DND-41 (cell line): ENCODE results near the gene CENPU.

Experiments used
- ATAC-seq: fragments of 200-7000 bp; cut with Tn5 transposase; 3 replicates; pipeline ENCODE4 v1.9.1; 2021; ENCODE audit warnings: low read depth; ENCODE audit not compliant: insufficient read depth
- DNase-seq: peaks from one replicate; pipeline ENCODE4 v3.0.0-alpha.2; 2020
- H2AFZ ChIP-seq: 2 replicates; pipeline ENCODE4 v1.6.0; 2012; ENCODE audit warnings: low read depth, low read length
- H3K27ac ChIP-seq: 2 replicates; pipeline ENCODE4 v1.5.1; 2012; ENCODE audit warnings: low read length, inconsistent platforms
- H3K27me3 ChIP-seq: fragments of 200-600 bp; sonication (generic); 2 replicates; pipeline ENCODE4 v1.6.0; 2012; ENCODE audit warnings: low read length, mild to moderate bottlenecking, inconsistent platforms; ENCODE audit not compliant: insufficient read depth, poor library complexity
- H3K36me3 ChIP-seq: 2 replicates; pipeline ENCODE4 v1.5.1; 2012; ENCODE audit warnings: low read length, inconsistent platforms; ENCODE audit not compliant: insufficient read depth
- H3K4me1 ChIP-seq: 2 replicates; pipeline ENCODE4 v1.5.1; 2012; ENCODE audit warnings: mild to moderate bottlenecking, low read length; ENCODE audit not compliant: insufficient read depth
- H3K4me2 ChIP-seq: 2 replicates; pipeline ENCODE4 v1.6.0; 2012; ENCODE audit warnings: mild to moderate bottlenecking, moderate library complexity, low read length, inconsistent platforms; ENCODE audit not compliant: insufficient read depth
- H3K4me3 ChIP-seq, 2 experiments: fragments of 200-600 bp in 1 of 2; shearing (Covaris generic) in 1 of 2; 2 replicates each; pipeline ENCODE4 v1.5.1; 2012 to 2016; ENCODE audit warnings: inconsistent platforms in 2 of 2, low read length in 2 of 2, mild to moderate bottlenecking in 2 of 2, low read depth in 1 of 2, moderate library complexity in 1 of 2
- H3K79me2 ChIP-seq: 2 replicates; pipeline ENCODE4 v1.6.0; 2012; ENCODE audit warnings: low read length, inconsistent platforms; ENCODE audit not compliant: insufficient read depth
- H3K9ac ChIP-seq: 2 replicates; pipeline ENCODE4 v1.6.0; 2012; ENCODE audit warnings: low read depth, mild to moderate bottlenecking, inconsistent platforms, low read length, moderate library complexity
- H3K9me3 ChIP-seq: 2 replicates; pipeline ENCODE4 v1.5.1; 2012; ENCODE audit warnings: low read length, moderate library complexity, mild to moderate bottlenecking, inconsistent platforms; ENCODE audit not compliant: insufficient read depth, severe bottlenecking
- H4K20me1 ChIP-seq: 2 replicates; pipeline ENCODE4 v1.6.0; 2012; ENCODE audit warnings: low read length; ENCODE audit not compliant: insufficient read depth
- EZH2 ChIP-seq: IDR thresholded peaks from 3 replicates; pipeline ENCODE4 v1.6.1; 2012; ENCODE audit warnings: borderline replicate concordance, low read depth, mild to moderate bottlenecking, moderate library complexity, low read length, inconsistent platforms; ENCODE audit not compliant: severe bottlenecking
- TF ChIP-seq, protein P1 (sequence below): IDR thresholded peaks from 2 replicates; pipeline ENCODE4 v1.5.1; 2012; ENCODE audit warnings: borderline replicate concordance, low read length, moderate library complexity, mild to moderate bottlenecking; ENCODE audit not compliant: poor library complexity, severe bottlenecking; ENCODE audit errors: extremely low read depth

CENPU gene

DNA sequence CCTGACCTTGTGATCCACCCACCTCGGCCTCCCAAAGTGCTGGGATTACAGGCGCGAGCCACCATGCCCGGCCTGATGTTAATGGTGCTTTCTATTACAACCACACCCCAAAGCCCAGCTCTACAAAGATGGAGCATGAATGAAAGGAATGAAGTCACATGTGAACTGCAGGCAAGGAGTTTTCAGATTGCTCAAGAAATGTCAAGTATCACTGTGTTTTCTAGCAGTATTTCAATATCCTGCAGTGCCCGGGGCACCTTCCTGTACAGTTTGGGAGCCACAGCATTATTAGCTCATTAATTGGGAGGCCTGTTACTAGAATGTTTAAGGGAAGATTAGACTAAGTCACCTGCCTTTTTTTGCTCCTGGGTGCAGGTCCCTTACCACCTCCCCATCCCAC lies 44.2 kb downstream of the CENPU start:
- H3K27ac ChIP-seq = no peak overlapping the region
- no peaks in the 10 kb centered on the region for H4K20me1 ChIP-seq
- peaks cover 32% of the 10 kb centered on the region for H3K36me3 ChIP-seq
- H2AFZ ChIP-seq = no peak overlapping the region
- no peak overlapping the region for H3K9ac ChIP-seq
- ATAC-seq = no peak
- TF ChIP-seq EZH2 = no peak
- TF ChIP-seq, protein P1, sequence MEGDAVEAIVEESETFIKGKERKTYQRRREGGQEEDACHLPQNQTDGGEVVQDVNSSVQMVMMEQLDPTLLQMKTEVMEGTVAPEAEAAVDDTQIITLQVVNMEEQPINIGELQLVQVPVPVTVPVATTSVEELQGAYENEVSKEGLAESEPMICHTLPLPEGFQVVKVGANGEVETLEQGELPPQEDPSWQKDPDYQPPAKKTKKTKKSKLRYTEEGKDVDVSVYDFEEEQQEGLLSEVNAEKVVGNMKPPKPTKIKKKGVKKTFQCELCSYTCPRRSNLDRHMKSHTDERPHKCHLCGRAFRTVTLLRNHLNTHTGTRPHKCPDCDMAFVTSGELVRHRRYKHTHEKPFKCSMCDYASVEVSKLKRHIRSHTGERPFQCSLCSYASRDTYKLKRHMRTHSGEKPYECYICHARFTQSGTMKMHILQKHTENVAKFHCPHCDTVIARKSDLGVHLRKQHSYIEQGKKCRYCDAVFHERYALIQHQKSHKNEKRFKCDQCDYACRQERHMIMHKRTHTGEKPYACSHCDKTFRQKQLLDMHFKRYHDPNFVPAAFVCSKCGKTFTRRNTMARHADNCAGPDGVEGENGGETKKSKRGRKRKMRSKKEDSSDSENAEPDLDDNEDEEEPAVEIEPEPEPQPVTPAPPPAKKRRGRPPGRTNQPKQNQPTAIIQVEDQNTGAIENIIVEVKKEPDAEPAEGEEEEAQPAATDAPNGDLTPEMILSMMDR = no peak
- DNase-seq = no peak
- H3K79me2 ChIP-seq = no peaks in the 10 kb centered on the region
- H3K4me2 ChIP-seq = no peak overlapping the region
- H3K27me3 ChIP-seq = no peaks in the 10 kb centered on the region
- peaks cover 2% of the 10 kb centered on the region; the same call in 1 of the 2 replicates for H3K4me1 ChIP-seq
- H3K9me3 ChIP-seq = no peaks in the 10 kb centered on the region
- no peak overlapping the region for H3K4me3 ChIP-seq

DNA sequence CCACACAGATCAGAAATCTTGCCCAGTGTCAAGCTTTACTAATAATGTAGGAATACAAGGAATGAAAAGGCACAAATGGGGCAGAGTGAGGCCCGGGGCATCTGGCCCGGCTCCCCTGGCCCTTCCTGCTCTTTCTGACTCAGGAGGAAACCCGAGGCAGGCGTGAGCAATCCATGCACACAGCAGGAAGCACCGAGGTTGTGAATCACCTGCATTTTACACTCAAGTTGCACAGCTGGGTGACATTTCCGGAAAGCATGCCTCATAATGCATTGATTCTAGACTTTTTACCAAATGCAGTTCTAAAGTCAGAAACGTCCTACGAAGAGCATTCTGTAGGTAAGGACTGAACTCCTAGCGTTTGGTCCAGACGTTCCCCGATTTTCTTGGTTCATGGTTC lies 45.4 kb downstream of the CENPU start:
- no peak for ATAC-seq
- Histone ChIP-seq H3K27me3 (no peaks in the 10 kb centered on the region), H3K4me2 (no peak overlapping the region), H3K9ac (no peak overlapping the region), H3K79me2 (no peaks in the 10 kb centered on the region), H2AFZ (no peak overlapping the region), H3K4me3 (no peak overlapping the region), H3K27ac (no peak overlapping the region), H3K9me3 (no peaks in the 10 kb centered on the region), H3K4me1 (peaks cover 7% of the 10 kb centered on the region; the same call in 1 of the 2 replicates), H3K36me3 (peaks cover 20% of the 10 kb centered on the region), H4K20me1 (no peaks in the 10 kb centered on the region)
- TF ChIP-seq, protein P1 = no peak
- no peak for TF ChIP-seq EZH2
- no peak for DNase-seq

DNA sequence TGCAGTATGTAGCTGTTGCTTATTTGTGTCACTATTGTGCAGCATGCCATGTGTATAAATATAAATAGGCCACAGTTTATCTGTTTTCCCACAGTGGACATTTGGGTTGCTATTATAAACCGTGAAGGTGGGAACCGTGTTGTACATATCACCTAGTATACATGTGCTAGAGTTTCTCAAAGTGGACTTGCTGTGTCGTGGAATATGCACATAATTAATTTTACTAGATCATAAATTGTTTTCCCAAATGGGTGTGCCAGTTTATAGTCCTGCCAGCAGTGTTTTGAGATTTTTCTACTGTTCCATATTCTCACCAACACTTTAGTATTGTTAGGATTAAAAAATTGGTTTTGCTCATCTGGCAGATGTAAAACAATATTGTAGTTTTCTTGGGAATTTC lies 45.9 kb downstream of the CENPU start:
- Histone ChIP-seq H4K20me1 (no peaks in the 10 kb centered on the region), H3K9me3 (no peaks in the 10 kb centered on the region), H3K79me2 (no peaks in the 10 kb centered on the region), H3K4me1 (peaks cover 7% of the 10 kb centered on the region; the same call in 1 of the 2 replicates), H3K27me3 (no peaks in the 10 kb centered on the region), H3K36me3 (peaks cover 15% of the 10 kb centered on the region; the same call in 1 of the 2 replicates), H3K9ac (no peak overlapping the region), H3K4me2 (no peak overlapping the region), H3K4me3 (no peak overlapping the region), H3K27ac (no peak overlapping the region), H2AFZ (no peak overlapping the region)
- no peak for DNase-seq
- no peak for TF ChIP-seq EZH2
- TF ChIP-seq, protein P1 = no peak
- no peak for ATAC-seq
